C4-2B (cell line): ENCODE results near the gene KSR2.

Experiments used
- ZFX ChIP-seq: fragments of 450-650 bp; IDR thresholded peaks from 2 replicates; pipeline ENCODE4 v1.6.1; 2017
- TF ChIP-seq, protein P1 (sequence below): fragments of 450-650 bp; conservative IDR thresholded peaks from 2 replicates; pipeline ENCODE4 v1.5.1; 2017; ENCODE audit warnings: mild to moderate bottlenecking

DNA sequence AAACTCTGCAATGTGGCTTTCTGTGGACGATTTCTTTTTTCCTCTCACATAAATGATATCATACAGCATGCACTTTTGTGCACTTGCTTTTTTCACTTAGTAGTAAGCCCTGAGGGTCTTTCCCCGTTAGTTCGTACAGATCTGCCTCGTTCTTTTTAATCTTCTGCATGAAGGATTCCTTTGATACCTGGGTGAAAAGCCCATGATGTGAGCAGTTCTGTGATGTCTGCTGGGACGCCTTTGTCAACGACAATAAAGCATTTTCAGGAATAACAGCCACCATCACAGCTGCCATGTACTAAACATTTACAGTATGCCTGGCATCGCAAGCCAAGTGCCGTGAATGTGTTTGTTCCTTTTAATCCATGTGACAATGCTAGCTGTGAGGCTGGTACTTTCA, 99.2 kb downstream of the KSR2 start:
- TF ChIP-seq, protein P1, sequence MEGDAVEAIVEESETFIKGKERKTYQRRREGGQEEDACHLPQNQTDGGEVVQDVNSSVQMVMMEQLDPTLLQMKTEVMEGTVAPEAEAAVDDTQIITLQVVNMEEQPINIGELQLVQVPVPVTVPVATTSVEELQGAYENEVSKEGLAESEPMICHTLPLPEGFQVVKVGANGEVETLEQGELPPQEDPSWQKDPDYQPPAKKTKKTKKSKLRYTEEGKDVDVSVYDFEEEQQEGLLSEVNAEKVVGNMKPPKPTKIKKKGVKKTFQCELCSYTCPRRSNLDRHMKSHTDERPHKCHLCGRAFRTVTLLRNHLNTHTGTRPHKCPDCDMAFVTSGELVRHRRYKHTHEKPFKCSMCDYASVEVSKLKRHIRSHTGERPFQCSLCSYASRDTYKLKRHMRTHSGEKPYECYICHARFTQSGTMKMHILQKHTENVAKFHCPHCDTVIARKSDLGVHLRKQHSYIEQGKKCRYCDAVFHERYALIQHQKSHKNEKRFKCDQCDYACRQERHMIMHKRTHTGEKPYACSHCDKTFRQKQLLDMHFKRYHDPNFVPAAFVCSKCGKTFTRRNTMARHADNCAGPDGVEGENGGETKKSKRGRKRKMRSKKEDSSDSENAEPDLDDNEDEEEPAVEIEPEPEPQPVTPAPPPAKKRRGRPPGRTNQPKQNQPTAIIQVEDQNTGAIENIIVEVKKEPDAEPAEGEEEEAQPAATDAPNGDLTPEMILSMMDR = no peak
- no peak for TF ChIP-seq ZFX
